Keratinocyte (primary cell): ENCODE measurements around the gene TLL2.

ENCODE experiments used
- EZH2 ChIP-seq: IDR thresholded peaks from one replicate; pipeline ENCODE4 v1.6.1; 2012; ENCODE audit warnings: inconsistent platforms, mild to moderate bottlenecking, low read length, moderate library complexity
- TF ChIP-seq, protein P1 (sequence below), 3 experiments: IDR thresholded peaks in 1 of 3; conservative IDR thresholded peaks in 1 of 3; optimal IDR thresholded peaks in 1 of 3; 2 replicates in 2 of 3; 3 replicates in 1 of 3; pipeline versions ENCODE3 to v1.5.1; 2011; ENCODE audit warnings: low read length in 3 of 3, mild to moderate bottlenecking in 3 of 3, moderate library complexity in 2 of 3, control low read depth in 1 of 3, inconsistent platforms in 1 of 3; ENCODE audit not compliant: insufficient read depth in 2 of 3; ENCODE audit errors: extremely low read depth in 1 of 3

DNA sequence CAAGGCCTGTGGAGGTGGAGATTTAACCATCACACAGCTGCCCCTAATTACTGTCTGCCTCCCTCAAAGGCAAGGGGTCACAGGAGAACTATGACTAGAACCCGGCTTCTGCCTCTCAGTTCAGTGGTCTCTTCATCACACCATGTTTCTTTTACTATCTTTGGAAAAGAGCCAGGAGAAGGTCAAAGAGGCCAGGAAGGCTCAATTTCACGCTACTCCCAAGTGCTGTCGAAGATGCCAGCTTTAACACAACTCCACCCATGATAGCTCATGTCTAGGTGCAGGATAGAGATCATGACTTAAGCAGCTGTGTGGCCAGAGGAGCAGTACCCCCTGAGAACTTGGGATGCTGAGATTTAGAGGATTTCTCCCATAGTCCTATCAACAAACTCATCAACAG is 94.4 kb downstream of the TLL2 start:
- TF ChIP-seq, protein P1, sequence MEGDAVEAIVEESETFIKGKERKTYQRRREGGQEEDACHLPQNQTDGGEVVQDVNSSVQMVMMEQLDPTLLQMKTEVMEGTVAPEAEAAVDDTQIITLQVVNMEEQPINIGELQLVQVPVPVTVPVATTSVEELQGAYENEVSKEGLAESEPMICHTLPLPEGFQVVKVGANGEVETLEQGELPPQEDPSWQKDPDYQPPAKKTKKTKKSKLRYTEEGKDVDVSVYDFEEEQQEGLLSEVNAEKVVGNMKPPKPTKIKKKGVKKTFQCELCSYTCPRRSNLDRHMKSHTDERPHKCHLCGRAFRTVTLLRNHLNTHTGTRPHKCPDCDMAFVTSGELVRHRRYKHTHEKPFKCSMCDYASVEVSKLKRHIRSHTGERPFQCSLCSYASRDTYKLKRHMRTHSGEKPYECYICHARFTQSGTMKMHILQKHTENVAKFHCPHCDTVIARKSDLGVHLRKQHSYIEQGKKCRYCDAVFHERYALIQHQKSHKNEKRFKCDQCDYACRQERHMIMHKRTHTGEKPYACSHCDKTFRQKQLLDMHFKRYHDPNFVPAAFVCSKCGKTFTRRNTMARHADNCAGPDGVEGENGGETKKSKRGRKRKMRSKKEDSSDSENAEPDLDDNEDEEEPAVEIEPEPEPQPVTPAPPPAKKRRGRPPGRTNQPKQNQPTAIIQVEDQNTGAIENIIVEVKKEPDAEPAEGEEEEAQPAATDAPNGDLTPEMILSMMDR (optimal IDR thresholded peaks at IDR 0.05 in 1 of 3, IDR thresholded peaks at IDR 0.05 in 1 of 3, conservative IDR thresholded peaks at IDR 0.05 in 1 of 3; ENCODE audit: extremely low read depth in 1 of 3, insufficient read depth in 2 of 3, low read length in 3 of 3) = no peak
- no peak for TF ChIP-seq EZH2
